Spinal cord (tissue), 10 donors: ENCODE data around the gene PLA2G1B. TPM values are rescaled to one million over a fixed set of nuclear protein-coding genes. Genes with fewer than 3 reads are reported as not detected.

Source experiments
- DNase-seq, 6 donors: peaks; one replicate each; pipeline versions ENCODE4 v3.0.0 to v3.0.0-alpha.2; 2013 to 2015; ENCODE audit warnings: low spot score in 6 of 6, low read depth in 4 of 6
- H3K27ac ChIP-seq: one replicate; pipeline ENCODE4 v1.5.1; 2013; ENCODE audit warnings: low read depth, low read length, control low read depth
- H3K27me3 ChIP-seq: one replicate; pipeline ENCODE4 v1.6.1; 2013; ENCODE audit warnings: low read length; ENCODE audit not compliant: control insufficient read depth, insufficient read depth
- H3K36me3 ChIP-seq: one replicate; pipeline ENCODE4 v1.6.1; 2013; ENCODE audit warnings: low read length; ENCODE audit not compliant: control insufficient read depth, insufficient read depth
- H3K4me1 ChIP-seq: one replicate; pipeline ENCODE4 v1.6.1; 2013; ENCODE audit warnings: low read length; ENCODE audit not compliant: control insufficient read depth, insufficient read depth
- H3K4me3 ChIP-seq: one replicate; pipeline ENCODE4 v1.5.1; 2013; ENCODE audit warnings: low read depth, low read length, control low read depth
- H3K9me3 ChIP-seq: one replicate; pipeline ENCODE4 v1.6.1; 2013; ENCODE audit warnings: low read length; ENCODE audit not compliant: control insufficient read depth, insufficient read depth
- WGBS: methylation state at CpG from one replicate; pipeline ENCODE4 v1.1.5; 2013; ENCODE audit warnings: missing lambda C conversion rate; ENCODE audit not compliant: insufficient coverage; 5-methylcytosine and 5-hydroxymethylcytosine counted together
- long read RNA-seq, 4 donors: transcript quantifications; one replicate each; lab custom pipeline, GENCODE V29; 2026
- polyA plus RNA-seq, 2 donors: library from polyadenylated mRNA; unstranded; fragments of 120-200 nt; gene quantifications; one replicate each; pipeline ENCODE4 v1.2.1, GENCODE V29; 2013; ENCODE audit not compliant: insufficient read length in 2 of 2
- total RNA-seq, 2 donors: library from RNA; depleted of rRNA in 1 of 2; stranded (reverse); fragments of 120-200 nt in 1 of 2; fragments of >200 nt in 1 of 2; gene quantifications; one replicate each; pipeline versions ENCODE4 v1.2.3 to v1.2.4, GENCODE V29; 2013 to 2014
- donor health status: healthy.

Gene PLA2G1B
- under 1 TPM; 0.59 to 0.72 TPM for total RNA-seq
- not detected for polyA plus RNA-seq
- long read RNA-seq, donor 1: 0 reads
- long read RNA-seq, donor 2: 0 reads
- long read RNA-seq, donor 3, partial matches to known transcripts: 6 of 7 reads
- long read RNA-seq, donor 3, other reads (novel, unspliced or antisense): 0 of 7 reads
- long read RNA-seq, donor 4, partial matches to known transcripts: 0 of 2 reads
- long read RNA-seq, donor 4, other reads (novel, unspliced or antisense): 0 of 2 reads

DNA sequence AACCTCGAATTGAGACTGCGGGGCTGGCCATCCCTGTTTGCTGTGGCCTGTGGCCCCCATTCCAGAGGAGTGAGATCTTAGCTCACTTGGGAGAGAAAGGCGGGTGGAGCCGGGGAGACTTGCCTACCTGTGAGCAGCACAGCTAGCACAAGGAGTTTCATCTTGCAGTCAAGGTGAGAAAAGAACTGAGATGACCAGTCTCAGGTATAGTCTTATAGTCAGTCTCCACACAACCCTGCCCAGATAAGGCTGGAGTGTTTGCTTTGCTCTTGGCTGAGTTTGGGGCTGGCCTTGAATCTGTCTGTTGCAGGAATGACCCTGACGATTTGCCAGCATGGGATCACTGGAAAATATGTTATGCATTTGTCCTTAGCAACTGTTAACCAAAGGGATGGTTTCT is at the start of gene PLA2G1B:
TSS of gene PLA2G1B (minus strand) at position 187 of the 400 bp plus-strand sequence. CDS start at position 161, 26 bp downstream.
- Histone ChIP-seq H3K4me1 (peaks cover 10% of the 10 kb centered on the region), H3K27me3 (no peaks in the 10 kb centered on the region), H3K27ac (no peak within 1 kb of the TSS), H3K4me3 (no peak within 1 kb of the TSS), H3K9me3 (no peaks in the 10 kb centered on the region), H3K36me3 (no peaks in the 10 kb centered on the region)
- DNase-seq: no peak
- 89% methylated on average over 4 of the region's 5 CpGs for WGBS

DNA sequence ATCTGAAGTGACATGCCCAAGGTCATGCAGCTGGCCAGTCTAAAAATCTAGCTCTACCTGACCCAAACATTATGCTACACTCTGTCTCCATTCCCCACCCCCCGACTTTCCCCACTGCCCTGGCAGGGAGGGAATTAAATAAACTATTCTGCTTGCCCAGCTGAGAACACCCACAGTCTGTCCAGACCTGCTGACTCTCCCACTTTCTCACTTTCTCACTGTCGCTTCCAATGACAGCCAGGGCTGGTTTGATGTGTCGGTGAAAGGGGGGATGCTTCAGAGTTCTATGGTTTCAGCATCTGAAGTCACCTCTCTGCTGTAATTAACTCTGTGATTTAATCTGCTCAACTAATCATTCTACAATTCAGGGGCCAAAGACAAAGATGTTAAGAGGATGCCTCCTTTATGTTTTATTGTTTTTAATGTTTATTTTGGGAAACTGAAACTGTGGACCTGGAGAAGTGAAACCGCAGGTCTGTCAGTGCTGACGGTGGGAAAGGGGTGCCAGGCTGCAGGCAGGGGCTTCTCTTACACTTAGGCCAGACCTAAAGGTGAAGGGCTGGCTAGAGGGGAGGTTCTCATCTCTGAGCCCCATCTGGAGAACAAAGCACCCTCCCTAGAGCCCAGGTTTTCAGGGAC is 49.5 kb upstream of the PLA2G1B start:
- Histone ChIP-seq H3K4me3 (no peak overlapping the region), H3K9me3 (no peaks in the 10 kb centered on the region), H3K27ac (no peak overlapping the region), H3K36me3 (no peaks in the 10 kb centered on the region), H3K4me1 (no peaks in the 10 kb centered on the region), H3K27me3 (no peaks in the 10 kb centered on the region)
- no peak for DNase-seq
- WGBS: 69% methylated on average over 2 of the region's 5 CpGs

DNA sequence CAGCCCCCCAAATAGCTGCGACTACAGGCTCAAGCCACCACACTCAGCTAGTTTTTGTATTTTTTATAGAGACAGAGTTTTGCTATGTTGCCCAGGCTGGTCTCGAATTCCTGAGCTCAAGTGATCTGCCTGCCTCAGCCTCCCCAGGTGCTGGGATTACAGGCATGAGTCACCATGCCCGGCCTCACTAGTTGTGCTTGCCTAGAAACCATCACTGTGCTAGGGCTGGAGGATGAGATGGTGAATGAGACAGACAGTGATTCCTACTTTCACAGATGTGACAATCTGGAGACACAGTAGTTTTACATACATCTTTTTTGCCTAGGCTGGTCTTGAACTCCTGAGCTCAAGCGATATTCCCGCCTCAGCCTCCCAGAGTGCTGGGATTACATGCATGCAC is 48.8 kb upstream of the PLA2G1B start:
- no peaks in the 10 kb centered on the region for H3K36me3 ChIP-seq
- H3K4me1 ChIP-seq: no peaks in the 10 kb centered on the region
- no peaks in the 10 kb centered on the region for H3K27me3 ChIP-seq
- no peak overlapping the region for H3K4me3 ChIP-seq
- no peak overlapping the region for H3K27ac ChIP-seq
- no peaks in the 10 kb centered on the region for H3K9me3 ChIP-seq
- no CpG with 5 or more reads among the region's 5 CpGs for WGBS
- no peak for DNase-seq

DNA sequence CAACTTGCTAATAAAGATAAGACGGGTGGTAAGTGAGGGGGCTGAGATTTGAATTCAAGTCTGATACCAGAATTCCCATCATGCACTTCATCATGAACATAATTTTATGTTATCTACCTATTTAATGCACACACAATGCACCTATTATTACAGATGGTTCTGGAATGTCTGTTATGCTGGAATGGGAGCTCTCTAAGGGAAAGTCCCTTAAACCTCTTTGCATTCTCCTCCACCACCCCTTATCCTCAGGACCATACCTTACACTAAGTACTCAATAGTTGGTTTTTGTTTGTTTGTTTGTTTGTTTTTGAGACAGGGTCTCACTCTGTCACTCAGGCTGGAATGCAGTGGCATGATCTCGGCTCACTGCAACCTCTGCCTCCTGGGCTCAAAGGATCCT is 48.4 kb upstream of the PLA2G1B start:
- Histone ChIP-seq H3K9me3 (no peaks in the 10 kb centered on the region), H3K4me1 (no peaks in the 10 kb centered on the region), H3K27me3 (no peaks in the 10 kb centered on the region), H3K4me3 (no peak overlapping the region), H3K27ac (no peak overlapping the region), H3K36me3 (no peaks in the 10 kb centered on the region)
- no CpG with 5 or more reads among the region's 2 CpGs for WGBS
- no peak for DNase-seq

DNA sequence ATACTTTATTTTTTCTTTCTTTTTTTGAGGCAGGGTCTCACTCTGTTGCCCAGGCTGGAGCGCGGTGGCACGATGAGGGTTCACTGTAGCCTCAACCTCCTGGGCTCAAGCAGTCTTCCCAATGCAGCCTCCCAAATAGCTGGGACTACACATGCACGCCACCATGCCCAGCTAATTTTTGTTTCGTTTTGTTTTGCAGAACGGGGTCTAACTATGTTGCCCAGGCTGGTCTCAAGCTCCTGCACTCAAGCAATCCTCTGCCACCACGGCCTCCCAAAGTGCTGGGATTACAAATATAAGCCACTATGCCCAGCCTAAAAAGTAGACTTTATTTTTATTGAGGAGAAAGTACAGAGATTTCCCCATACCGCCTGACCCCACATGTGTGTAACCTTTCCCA is 46.1 kb upstream of the PLA2G1B start:
- no peak for DNase-seq
- H3K9me3 ChIP-seq: no peaks in the 10 kb centered on the region
- H3K27ac ChIP-seq: no peak overlapping the region
- 92% methylated on average over 6 of the region's 8 CpGs for WGBS
- H3K4me1 ChIP-seq: peaks cover 14% of the 10 kb centered on the region
- H3K4me3 ChIP-seq: no peak overlapping the region
- peaks cover 8% of the 10 kb centered on the region for H3K27me3 ChIP-seq
- H3K36me3 ChIP-seq: no peaks in the 10 kb centered on the region

DNA sequence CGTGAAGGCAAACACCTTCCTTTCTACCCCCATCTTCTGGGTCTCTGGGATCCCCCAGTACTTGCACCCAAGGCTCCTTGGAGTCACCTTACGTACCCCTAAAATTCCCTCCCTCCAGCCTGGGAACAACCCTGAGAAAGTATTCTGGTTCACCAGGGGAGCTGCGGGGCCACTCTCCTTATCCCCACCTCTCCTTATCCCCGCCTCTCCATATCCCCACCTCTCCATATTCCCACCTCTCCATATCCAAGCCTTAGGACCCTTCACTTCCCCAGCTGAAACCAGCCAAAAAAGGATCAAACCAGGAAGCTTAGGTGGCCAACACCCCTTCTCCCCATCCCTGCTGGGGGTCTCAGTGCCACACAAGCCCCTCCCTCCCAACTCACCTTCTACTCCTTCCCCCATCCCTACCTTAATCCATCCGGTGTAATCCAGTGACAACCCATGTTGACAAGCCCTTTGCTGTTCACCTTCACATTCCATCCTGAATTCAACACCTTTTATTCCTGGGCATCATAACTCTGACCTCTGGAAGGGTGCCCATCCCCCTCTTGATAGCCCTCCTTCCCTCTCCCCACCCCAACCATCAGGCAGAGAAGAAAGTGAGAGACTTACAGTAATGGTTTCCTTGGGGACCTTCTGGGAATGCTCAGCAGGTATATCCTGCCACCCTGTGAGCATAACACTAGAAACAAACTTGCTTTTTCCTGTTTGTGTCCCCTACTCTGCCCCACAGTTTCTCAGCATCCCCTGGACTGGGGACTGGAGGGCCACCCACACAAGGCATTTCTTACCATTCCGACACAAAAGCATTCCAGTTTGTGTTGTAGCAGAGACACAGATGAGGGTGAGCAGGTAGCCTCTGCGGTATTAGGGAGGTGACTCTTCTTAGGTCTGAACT is 43.0 kb upstream of the PLA2G1B start:
- Histone ChIP-seq H3K36me3 (peaks cover 5% of the 10 kb centered on the region), H3K4me1 (peaks cover 38% of the 10 kb centered on the region), H3K9me3 (no peaks in the 10 kb centered on the region), H3K4me3 (peak overlapping the region; percentile 57), H3K27me3 (peaks cover 8% of the 10 kb centered on the region), H3K27ac (no peak overlapping the region)
- DNase-seq: no peak
- 43% methylated on average over 6 of the region's 7 CpGs for WGBS

DNA sequence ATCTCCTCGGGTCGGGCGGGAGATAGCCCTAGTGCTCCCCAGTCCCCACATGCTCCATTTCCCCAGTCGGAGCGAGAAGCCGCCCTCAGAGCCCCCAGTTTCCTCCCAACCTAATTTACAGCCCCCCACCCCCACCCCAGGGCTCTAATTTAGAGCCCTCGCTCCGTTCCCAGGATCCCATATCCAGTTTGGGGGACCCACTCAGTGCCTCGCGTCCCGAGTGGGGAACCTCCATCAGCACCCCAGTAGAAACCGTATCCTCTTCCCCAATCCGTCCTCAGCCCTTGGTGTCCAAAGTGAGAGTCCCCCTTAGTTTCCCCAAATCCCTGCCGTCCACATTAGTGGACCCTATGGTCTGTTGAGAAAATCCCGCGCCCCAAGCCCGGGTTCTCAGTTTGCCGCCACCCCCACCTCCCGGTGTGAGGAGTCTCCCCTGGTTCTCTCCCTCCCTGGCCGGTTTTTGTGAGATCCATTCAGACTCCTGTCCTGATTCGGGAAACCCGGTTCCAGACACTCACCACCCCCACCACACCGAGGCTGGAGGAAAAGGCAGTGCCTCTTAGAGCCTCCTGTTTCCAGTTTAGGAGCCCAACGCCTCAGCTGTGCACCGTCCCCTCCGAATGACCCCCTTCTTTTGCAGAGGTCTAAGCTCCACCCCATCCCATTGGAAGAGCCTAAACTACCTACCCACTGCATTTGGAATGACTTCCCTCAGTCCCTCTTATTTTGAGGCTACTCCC is 42.2 kb upstream of the PLA2G1B start:
- Histone ChIP-seq H3K9me3 (no peaks in the 10 kb centered on the region), H3K27me3 (peaks cover 8% of the 10 kb centered on the region), H3K27ac (peak overlapping the region; percentile 47), H3K4me3 (peak overlapping the region; percentile 57), H3K36me3 (peaks cover 6% of the 10 kb centered on the region), H3K4me1 (peaks cover 45% of the 10 kb centered on the region)
- under 1% methylated on average over 26 of the region's 26 CpGs for WGBS
- peak in 2 of 6 donors; percentile 23 to 27 for DNase-seq

DNA sequence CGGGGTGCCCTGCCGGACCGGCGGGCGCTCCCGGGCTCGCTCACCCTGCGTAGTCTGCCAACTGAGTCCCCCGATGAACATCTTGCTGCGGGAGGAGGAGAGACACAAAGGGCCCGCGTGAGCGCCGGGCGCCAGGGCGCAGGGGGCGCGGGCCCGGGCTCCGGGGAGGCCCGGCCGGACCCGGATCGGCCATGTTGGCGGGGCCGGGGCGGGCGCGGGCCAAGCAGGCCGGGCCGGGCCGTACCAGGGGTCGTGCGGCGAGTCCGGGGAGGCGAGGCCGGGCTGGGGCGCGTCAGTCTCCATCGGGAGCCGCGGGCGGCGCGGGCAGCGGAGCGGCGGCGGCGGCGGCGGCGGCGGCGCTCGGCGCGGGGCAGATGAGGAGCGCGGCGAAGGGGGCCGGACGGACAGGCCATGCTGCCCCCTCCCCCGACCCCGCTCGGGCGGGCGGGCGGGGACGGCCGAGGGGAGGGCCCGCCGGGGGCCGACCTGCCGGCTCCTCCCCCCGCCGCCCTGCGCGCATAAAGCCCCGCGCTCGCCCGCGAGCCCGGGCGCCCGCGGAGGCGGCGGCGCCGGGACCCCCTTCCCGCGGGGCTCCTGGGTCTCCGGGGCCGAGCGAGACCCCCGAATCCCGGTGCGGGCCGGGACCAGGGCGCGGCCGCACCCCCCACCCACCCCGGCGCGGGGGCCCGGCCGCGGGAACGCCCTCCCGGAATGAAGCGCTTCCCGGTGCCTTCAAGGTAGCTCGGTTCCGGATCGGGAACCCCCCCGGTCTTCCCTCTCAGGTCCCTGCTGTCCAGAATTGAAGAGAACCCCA is 41.4 kb upstream of the PLA2G1B start, which contains the start of gene MSI1:
TSS of gene MSI1 (minus strand) at position 376 of the 814 bp plus-strand sequence. CDS start at position 303, 73 bp downstream.
- Histone ChIP-seq H3K4me1 (peaks cover 52% of the 10 kb centered on the region), H3K27me3 (peaks cover 8% of the 10 kb centered on the region), H3K4me3 (peak within 1 kb of the TSS; percentile 57), H3K9me3 (no peaks in the 10 kb centered on the region), H3K36me3 (peaks cover 14% of the 10 kb centered on the region), H3K27ac (peak within 1 kb of the TSS; percentile 87)
- under 1% methylated on average over 119 of the region's 119 CpGs for WGBS
- DNase-seq: peak in 2 of 6 donors; percentile 70 to 71
